ENCODE results near the gene MAD1L1.

DNA sequence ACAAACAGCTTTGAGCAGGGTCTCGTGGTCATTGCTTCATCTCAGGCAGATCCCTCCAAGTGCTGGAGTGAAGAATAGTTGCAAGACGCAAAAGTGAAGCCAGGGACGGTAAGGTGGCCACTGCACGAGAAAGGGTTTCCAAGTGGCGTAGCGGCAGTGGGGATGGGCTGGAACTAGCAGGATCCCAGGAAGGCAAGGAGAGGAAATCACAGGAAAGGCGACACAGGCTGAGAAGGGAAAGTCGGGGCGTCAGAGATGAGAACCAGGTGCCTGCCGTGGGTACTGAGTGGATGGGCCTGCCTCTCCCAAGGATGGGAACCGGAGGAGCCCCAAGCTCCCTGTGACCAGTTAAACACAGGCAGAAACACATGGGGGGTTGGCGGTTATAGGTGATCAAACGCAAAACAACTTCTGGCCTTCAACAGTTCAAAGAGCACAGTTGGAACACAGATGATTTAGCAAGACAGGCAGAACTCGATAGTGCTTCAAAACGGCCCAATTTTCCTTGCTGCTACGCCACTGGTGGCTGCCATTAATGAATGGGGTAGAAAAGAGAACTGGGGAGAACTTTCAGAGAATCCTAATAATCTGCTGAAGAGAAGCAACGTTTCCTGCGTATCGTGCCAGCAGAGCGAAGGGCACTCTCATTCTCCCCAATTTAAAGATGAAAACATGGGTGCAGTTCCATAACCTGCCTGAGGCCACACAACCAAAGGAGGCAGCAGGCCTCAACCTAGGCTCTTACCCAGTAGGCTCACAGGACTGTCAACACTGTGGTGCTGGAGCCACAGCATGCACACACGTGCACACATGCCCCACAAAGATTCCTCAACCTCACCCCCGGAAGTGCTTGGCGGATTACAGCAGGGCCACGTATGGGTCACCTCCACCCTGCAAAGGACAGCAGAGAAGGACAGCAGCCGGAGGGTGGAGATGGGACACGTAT is 61.9 kb downstream of the MAD1L1 start:
- no peak for TF ChIP-seq POLR2A (IDR thresholded peaks at IDR 0.05; ENCODE audit: low read depth, low read length)
- no peak for TF ChIP-seq POLR2AphosphoS5 (IDR thresholded peaks at IDR 0.05; ENCODE audit: low read depth, low read length)
- TF ChIP-seq TAF1 (IDR thresholded peaks at IDR 0.05; ENCODE audit: borderline replicate concordance, low read depth, low read length): no peak
